Measurements from ENCODE around the gene ABI3BP.

DNA sequence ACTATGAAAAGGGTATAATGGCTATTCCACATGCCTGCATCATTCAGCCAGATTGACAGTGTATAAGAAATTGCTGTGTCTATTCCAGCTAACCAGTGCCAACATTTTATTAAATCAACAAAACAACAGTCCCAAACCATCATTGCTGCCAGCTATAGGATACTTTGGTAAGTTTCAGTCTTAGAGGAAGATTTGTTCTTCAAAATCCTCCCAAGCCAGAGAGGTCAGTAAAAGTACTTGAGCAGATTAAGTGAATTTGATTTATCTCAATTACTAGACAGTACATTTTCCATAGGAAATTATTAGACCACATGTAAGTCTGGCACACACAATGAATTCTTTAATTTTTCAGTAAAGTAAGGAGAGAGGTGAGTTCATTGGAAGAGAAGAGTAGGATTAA lies 233.3 kb downstream of the ABI3BP start:
- TF ChIP-seq, protein P1, sequence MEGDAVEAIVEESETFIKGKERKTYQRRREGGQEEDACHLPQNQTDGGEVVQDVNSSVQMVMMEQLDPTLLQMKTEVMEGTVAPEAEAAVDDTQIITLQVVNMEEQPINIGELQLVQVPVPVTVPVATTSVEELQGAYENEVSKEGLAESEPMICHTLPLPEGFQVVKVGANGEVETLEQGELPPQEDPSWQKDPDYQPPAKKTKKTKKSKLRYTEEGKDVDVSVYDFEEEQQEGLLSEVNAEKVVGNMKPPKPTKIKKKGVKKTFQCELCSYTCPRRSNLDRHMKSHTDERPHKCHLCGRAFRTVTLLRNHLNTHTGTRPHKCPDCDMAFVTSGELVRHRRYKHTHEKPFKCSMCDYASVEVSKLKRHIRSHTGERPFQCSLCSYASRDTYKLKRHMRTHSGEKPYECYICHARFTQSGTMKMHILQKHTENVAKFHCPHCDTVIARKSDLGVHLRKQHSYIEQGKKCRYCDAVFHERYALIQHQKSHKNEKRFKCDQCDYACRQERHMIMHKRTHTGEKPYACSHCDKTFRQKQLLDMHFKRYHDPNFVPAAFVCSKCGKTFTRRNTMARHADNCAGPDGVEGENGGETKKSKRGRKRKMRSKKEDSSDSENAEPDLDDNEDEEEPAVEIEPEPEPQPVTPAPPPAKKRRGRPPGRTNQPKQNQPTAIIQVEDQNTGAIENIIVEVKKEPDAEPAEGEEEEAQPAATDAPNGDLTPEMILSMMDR (conservative IDR thresholded peaks at IDR 0.05; ENCODE audit: low read depth, low read length) = no peak
- no peak for TF ChIP-seq EZH2 (IDR thresholded peaks at IDR 0.05; ENCODE audit: low read length, unreplicated experiment)
- no peak for TF ChIP-seq EZH2phosphoT487 (IDR thresholded peaks at IDR 0.05; ENCODE audit: borderline replicate concordance, low read length)
